Neural crest cell (in vitro differentiated cells): ENCODE measurements around the gene LARGE1. TPM values are rescaled to one million over a fixed set of nuclear protein-coding genes. Genes with fewer than 3 reads are reported as not detected.

Experiments
- DNase-seq: peaks from one replicate; pipeline ENCODE4 v3.0.0; 2021; ENCODE audit warnings: low read depth, mixed read lengths, low spot score
- H3K27ac Mint-ChIP-seq: one replicate; pipeline ENCODE4 v1.8.0; 2021; ENCODE audit warnings: mild to moderate bottlenecking, mixed read lengths; ENCODE audit not compliant: unreplicated experiment
- H3K27me3 Mint-ChIP-seq: 2 replicates; pipeline ENCODE4 v1.8.0; 2021; ENCODE audit warnings: low read depth, mild to moderate bottlenecking, mixed read lengths
- H3K36me3 Mint-ChIP-seq: 2 replicates; pipeline ENCODE4 v1.8.0; 2021; ENCODE audit warnings: low read depth, mild to moderate bottlenecking, mixed read lengths
- H3K4me1 Mint-ChIP-seq: 2 replicates; pipeline ENCODE4 v1.8.0; 2021; ENCODE audit warnings: mixed read lengths
- H3K4me3 Mint-ChIP-seq: one replicate; pipeline ENCODE4 v1.8.0; 2021; ENCODE audit warnings: mild to moderate bottlenecking, mixed read lengths
- H3K9me3 Mint-ChIP-seq: 2 replicates; pipeline ENCODE4 v1.8.0; 2021; ENCODE audit warnings: mixed read lengths
- CTCF ChIP-seq: fragments of 200-600 bp; sonication (generic); conservative IDR thresholded peaks from 2 replicates; pipeline ENCODE4 v1.5.0; 2021; ENCODE audit warnings: antibody characterized with exemption, mild to moderate bottlenecking
- total RNA-seq: library from RNA; stranded (reverse); gene quantifications from 2 replicates; pipeline ENCODE4 v1.2.1, GENCODE V29; 2021

The LARGE1 gene
- total RNA-seq, 1 donor from 2014 or later = 33.0 TPM

- no peaks in the 10 kb centered on the region for H3K4me1 Mint-ChIP-seq
- H3K27ac Mint-ChIP-seq = no peak overlapping the region
- H3K9me3 Mint-ChIP-seq = no peaks in the 10 kb centered on the region
- H3K4me3 Mint-ChIP-seq = no peak overlapping the region
- no peaks in the 10 kb centered on the region for H3K27me3 Mint-ChIP-seq
- DNase-seq = no peak
- TF ChIP-seq CTCF = no peak
- peaks cover 13% of the 10 kb centered on the region for H3K36me3 Mint-ChIP-seq
Measured at GRCh38 chr22:33361581-33361980, 558.7 kb downstream of the LARGE1 start.

GRCh38 chr22:33357981-33358399 is 562.3 kb downstream of the LARGE1 start:
- TF ChIP-seq CTCF = no peak
- no peaks in the 10 kb centered on the region for H3K4me1 Mint-ChIP-seq
- H3K9me3 Mint-ChIP-seq = no peaks in the 10 kb centered on the region
- no peak for DNase-seq
- H3K27me3 Mint-ChIP-seq = no peaks in the 10 kb centered on the region
- H3K36me3 Mint-ChIP-seq = peaks cover 6% of the 10 kb centered on the region
- no peak overlapping the region for H3K4me3 Mint-ChIP-seq
- no peak overlapping the region for H3K27ac Mint-ChIP-seq

- H3K27ac Mint-ChIP-seq = no peak overlapping the region
- H3K4me3 Mint-ChIP-seq = no peak overlapping the region
- no peak for DNase-seq
- H3K27me3 Mint-ChIP-seq = no peaks in the 10 kb centered on the region
- H3K36me3 Mint-ChIP-seq = peaks cover 3% of the 10 kb centered on the region
- no peaks in the 10 kb centered on the region for H3K4me1 Mint-ChIP-seq
- peaks cover under 1% of the 10 kb centered on the region for H3K9me3 Mint-ChIP-seq
- TF ChIP-seq CTCF = no peak
Measured at GRCh38 chr22:33354928-33355327, 565.3 kb downstream of the LARGE1 start.

- Mint-ChIP-seq H3K4me3 (no peak overlapping the region), H3K36me3 (peaks cover 10% of the 10 kb centered on the region), H3K27me3 (no peaks in the 10 kb centered on the region), H3K9me3 (peaks cover 7% of the 10 kb centered on the region), H3K4me1 (no peaks in the 10 kb centered on the region), H3K27ac (no peak overlapping the region)
- no peak for TF ChIP-seq CTCF
- DNase-seq = no peak
Measured at GRCh38 chr22:33353502-33353901, 566.8 kb downstream of the LARGE1 start.

GRCh38 chr22:33352768-33353167 is 567.5 kb downstream of the LARGE1 start:
- Mint-ChIP-seq H3K27ac (no peak overlapping the region), H3K4me3 (no peak overlapping the region), H3K27me3 (no peaks in the 10 kb centered on the region), H3K36me3 (peaks cover 10% of the 10 kb centered on the region), H3K9me3 (peaks cover 7% of the 10 kb centered on the region), H3K4me1 (no peaks in the 10 kb centered on the region)
- DNase-seq = no peak
- TF ChIP-seq CTCF = no peak

- Mint-ChIP-seq H3K4me1 (no peaks in the 10 kb centered on the region), H3K4me3 (no peak overlapping the region), H3K9me3 (peaks cover 7% of the 10 kb centered on the region), H3K27ac (no peak overlapping the region), H3K36me3 (peaks cover 13% of the 10 kb centered on the region), H3K27me3 (no peaks in the 10 kb centered on the region)
- TF ChIP-seq CTCF = no peak
- no peak for DNase-seq
Measured at GRCh38 chr22:33350961-33351360, 569.3 kb downstream of the LARGE1 start.
